CD4-positive, alpha-beta T cell treated with Interleukin-17A for 1 hour (primary cell): ENCODE measurements around the gene TBC1D8.

Experiments used
- DNase-seq: peaks from one replicate; pipeline ENCODE4 v3.0.0-alpha.2; 2020

Gene TBC1D8

DNA sequence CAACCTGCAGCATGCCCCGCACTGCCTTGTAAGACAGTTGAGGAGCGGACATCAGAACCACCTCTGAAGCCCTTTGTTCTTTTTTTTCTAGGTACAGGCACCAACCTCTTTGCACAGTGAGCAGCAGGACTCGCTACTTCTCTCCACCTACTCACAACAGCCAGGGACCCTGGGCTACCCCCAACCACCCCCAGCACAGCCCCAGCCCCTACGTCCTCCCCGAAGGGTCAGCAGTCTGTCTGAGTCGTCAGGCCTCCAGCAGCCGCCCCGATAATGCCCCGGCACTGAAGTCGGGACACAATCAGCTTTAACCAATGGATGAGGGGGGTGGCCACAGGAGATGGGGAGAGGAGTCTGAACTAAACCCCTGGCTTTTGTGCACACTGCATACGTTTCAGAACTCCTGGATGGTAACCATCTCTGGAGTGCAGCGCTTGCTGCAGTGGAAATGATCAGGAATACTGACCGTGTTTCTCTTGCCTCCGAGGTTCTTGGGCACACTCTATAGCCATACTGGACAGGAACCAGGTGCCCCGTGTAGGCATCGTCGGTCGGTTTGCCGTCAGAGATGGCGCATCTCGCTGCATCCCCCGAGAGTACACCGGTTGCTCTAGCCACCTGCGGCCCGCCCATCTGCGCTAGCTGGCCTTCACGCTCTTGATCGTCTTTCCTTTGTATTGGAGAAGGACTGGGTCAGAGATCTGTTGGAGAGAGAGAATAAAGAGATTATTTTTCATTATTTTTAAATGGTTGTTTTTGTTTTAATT, 155.7 kb downstream of the TBC1D8 start:
- DNase-seq, result no peak

DNA sequence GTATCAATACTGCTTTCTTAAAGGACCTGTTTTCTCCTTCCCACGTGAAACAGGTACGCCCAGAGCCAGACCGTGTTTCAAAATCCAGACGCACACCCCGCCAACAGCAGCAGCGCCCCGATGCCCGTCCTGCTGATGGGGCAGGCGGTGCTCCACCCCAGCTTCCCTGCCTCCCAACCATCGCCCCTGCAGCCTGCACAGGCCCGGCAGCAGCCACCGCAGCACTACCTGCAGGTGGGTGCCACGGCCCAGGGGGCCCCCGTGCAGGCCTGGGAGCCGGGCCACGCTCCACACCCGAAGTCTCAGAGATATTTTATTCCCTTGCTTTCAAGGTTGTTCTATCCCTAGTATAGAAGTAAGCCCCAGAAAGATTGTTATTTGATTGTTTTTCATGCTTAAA, 157.9 kb downstream of the TBC1D8 start:
- DNase-seq, result no peak

DNA sequence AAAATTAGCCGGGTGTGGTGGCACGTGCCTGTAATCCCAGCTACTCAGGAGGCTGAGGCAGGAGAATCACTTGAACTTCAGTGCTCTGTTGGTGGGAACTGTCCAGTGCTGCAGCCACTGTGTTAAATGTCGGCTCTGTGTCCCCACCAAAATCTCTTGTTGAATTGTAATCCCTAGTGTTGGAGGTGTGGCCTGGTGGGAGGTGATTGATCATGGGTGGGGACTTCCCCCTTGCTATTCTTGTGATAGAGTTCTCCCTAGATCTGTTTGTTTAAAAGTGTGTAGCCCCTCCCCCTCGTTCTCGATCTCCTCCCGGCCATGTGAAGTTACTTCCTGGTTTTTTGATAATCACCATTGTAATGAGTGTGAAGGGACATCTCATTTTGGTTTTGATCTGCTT, 158.9 kb downstream of the TBC1D8 start:
- no peak for DNase-seq

DNA sequence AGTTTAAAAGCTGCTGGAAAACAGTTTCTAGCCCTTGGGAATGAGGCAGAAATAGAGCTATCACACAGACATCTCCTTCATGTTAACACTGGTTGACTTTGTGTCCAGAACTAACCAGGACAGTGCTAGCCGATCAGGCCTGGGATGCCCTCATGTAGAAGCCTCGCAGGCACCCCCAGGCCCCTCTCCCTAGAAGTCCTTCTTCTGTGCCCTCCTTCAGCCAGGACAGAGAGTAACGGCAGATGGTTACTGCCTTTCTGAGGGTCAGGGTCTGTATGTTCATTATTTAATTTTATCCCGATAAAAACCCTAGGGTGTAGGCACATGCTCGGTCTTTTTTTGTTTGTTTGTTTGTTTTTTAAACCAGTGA, 159.8 kb downstream of the TBC1D8 start:
- DNase-seq, result no peak

DNA sequence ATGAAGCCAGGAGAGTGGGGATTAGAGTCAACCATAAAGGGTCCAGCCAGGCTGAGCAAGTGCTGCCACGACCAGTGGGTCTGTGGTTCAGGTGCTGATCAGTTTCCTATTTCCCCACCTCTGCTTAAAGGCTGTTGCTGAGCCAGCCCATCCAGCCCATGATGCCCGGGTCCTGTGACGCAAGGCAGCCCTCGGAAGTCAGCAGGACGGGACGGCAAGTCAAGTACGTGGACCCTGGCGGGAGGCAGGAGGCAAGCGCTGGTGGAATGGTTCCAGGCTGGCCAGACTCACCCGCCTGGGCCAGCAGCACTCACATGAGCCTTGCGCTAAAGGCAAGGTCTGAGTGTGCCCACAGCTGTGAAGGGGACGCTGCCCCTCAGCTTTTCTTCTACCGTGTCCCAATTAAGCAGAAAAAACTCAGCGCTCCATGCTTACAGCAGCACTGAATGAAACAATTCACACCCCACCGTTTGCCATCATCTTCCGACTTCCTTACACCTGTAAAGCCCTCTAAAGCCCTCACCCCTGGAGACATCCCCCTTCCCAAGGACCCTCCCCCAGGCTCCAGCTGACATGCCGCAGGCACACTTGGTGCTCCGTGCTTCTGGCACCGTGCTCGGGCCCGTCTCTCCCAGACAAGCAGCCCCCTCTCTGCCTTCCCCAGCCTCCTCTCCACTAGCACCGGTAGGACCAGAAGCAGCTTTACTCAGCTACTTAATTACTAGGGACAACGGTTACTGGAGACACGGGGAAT, 160.4 kb downstream of the TBC1D8 start:
- DNase-seq, result no peak

DNA sequence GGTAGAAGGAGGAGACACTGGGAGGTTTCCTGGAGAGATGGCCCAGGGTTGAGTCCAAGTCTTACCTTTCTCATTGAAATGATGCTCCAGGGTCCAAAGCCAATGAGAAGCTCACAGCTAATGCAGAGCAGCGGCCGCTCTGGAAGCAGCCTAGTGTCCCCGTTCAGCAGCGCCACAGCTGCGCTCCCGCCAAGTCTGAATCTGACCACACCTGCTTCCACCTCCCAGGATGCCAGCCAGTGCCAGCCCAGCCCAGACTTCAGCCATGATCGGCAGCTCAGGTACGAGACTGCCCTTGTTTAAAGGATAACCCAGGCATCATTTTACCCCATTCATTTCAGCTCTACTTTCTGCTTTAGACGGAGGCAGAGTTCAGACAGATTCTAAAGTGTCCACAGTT, 161.0 kb downstream of the TBC1D8 start:
- no peak for DNase-seq

DNA sequence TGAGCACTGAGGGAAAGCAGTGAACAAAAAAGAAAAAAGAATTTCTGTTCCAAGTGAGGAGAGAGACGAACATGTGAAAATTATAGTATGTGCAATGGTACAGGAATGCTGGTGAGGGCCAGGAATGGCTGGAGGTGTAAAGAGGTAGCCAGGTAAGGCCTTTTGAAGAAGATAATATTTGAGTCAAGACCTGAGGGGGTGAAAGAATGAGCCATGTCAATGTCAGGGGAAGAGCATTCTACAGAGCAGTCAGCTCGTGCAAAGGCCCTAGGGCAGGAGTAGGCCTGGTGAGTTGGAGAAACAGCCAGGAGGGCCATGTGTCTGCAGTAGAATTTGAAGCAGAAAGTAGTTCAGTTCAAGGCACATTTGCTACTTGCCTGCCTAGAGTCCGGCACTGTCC, 161.5 kb downstream of the TBC1D8 start:
- no peak for DNase-seq

DNA sequence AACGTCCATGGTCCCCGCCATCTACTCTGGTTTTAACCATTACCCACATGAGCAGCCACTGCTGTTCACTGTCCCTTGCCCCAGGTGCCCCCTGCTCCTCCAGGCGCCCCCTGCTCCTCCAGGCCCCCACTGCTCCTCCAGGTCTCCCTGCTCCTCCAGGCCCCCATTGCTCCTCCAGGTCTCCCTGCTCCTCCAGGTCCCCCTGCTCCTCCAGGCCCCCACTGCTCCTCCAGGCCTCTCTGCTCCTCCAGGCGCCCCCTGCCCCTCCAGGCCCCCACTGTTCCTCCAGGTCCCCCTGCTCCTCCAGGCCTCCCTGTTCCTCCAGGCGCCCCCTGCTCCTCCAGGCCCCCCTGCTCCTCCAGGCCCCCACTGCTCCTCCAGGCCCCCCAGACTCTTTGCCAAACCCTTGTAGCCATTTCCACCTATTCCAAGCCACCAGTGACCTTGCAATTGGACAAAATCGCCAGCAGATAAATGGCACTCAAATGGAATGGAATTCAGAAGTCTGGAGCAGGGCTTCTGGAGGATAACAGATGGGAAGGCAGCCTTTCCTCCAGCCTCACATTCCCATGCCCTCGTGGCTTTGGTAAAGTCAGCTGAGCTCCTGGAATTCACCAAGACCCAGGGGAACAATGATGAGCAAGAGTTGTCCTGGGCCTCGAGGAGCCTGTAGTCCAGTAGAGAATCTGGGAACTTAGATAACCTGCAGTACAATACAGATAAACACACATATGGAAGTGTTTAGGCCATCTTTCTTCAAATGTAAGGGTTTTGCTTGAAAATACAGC, 162.4 kb downstream of the TBC1D8 start:
- DNase-seq, result no peak

DNA sequence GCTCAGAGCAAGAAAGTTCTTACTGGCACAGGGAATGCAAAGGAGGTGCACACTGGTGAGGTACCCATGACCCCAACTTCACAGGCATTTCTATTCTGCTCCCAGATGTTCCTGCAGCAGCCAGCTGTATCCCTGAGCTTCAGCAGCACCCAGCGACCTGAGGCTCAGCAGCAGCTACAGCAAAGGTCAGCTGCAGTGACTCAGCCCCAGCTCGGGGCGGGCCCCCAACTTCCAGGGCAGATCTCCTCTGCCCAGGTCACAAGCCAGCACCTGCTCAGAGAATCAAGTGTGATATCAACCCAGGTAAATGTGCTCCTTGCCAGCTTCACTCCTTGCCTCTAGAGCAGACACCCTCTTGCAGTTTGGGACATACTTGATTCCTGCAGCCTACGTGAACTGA, 163.2 kb downstream of the TBC1D8 start:
- no peak for DNase-seq

DNA sequence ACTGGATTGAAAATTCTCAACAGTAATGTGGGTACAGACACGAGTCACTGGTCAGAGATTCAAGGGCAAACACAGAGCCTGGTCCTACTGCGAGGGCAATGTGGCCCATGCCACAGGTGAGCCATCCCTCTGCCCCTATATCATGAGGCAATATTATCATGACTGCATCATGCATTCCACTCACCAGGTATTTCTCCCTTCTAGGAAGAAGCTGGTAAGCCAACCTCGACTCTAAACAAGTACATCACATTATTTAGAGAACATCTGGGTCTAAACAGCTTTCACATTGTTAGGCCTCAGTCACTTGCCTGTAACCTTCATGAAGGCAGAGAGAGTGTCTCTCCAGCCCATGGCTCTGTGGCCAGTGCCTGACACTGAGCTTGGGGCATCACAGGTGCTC, 163.6 kb downstream of the TBC1D8 start:
- no peak for DNase-seq

DNA sequence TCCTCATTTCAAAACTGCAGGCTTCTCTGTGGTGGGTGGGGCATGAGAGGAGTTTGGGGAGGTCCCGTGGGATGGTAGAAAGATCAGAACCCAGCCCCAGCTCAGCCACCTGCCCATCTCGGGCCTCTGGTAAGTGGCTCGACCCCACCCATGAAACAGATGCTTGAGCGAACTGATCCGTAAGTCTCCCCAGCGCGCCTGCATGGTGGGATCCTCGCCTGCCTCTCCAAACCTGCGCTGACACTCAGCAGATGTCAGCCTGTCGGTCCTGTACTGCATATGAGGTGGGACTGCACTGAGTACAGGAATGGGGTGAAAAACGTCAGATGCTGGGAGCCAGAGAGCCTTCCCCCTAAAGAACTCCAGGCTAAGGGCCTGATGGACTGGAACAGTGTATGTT, 165.0 kb downstream of the TBC1D8 start:
- no peak for DNase-seq

DNA sequence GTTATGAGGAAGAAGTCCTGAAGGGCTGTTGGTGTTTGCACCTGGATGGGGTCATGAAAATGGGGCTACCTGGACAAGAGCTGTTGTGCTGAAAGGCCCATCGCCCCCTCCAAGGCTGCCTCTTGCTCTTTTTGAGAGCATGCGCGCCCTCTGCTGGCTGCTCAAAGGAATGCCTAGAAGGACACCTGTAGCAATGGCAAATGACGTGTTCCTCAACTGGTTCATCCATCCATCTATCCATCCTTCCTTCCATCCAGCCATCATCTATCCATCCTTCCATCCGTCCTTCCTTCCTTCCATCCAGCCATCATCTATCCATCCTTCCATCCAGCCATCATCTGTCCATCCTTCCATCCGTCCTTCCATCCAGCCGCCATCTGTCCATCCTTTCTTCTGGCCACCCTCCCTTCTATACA, 166.3 kb downstream of the TBC1D8 start:
- DNase-seq, result peak; percentile 77

DNA sequence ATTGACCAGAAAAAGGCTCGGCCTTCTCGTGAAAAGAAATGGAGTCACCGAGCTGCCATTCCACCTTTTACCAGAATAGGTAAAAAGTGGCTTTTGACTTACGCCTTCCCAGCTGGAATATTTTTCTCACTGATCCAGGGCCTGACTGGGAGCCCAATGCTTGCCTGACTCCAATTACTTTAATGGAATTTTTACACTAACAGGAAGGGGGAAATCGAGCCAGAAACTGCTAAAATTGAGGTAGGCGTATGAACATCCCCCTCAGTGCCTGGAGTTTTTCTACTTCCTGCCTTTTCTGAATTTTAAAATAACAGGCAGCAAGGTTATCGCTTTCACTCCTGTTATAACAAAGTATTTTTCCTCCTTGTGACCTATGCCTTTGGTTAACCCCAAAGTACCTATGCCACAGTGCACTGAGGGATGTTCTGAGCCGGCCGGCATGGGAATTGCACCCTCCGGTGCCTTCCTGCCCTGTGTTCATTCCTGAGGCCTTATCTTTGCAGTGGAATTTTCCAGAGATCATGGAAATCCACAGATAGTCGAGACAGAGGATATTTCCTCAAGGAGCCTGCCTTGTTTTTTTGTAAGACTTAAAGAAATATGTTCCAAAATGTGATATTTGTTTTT, 167.4 kb downstream of the TBC1D8 start:
- DNase-seq, result no peak

DNA sequence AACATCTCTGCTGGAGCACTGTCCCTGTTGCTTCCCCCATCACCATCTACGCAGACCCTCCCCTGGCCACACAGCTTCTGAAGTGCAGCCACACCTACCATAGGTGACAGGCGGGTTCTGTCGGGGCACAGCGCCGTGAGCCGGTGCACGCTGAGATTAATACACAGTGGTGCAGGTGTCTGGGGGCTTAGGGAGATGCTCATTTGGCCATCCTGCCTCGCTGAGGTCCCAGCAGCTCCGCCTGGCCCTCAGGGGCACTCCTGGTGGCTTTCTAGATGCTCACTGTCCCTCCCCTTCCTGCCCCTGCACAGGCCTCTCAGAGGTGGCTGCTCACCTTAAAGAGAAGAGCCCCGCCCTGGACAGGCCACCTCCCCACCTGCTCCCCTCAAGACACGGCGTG, 168.0 kb downstream of the TBC1D8 start:
- no peak for DNase-seq

DNA sequence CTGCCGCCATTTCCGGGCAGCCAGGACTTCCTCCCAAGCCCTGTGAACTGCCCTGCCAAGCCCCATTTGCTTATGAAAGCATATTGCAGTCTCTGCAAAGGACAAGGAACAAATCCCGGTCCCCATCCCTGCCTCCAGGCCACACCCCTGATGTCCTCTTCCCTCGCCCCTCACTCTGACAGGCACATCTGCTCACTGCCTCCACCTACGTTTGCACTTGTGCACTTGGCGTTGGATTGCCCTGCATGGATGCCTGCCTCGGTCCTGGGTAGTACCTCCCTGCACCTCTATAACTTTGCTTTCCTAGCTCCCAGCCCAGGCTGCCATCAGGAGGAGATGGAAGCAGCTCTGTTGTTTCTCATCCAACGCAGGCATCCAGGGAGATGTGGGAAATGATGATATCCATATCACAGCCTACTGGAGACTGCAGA, 168.7 kb downstream of the TBC1D8 start:
- DNase-seq, result no peak

DNA sequence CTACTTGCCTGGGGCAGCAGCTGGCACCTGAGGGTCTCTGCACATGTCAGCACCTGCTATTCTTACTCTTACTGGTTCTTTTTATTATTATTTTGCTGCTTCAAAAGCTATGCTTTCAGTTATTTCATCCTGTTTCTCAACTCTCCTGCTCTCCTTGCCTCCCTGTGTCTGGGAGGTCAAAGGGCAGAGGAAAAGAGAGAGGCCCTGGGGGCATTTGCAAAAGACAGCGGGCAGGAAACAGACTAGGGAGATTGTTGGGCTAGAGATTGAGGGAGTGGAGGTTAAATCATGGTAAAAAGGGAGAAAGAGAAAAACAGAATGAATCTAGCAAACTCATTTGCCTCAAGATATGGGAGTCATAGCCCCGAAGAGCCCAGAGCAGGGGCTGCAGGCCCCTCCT, 170.2 kb downstream of the TBC1D8 start:
- DNase-seq, result no peak

DNA sequence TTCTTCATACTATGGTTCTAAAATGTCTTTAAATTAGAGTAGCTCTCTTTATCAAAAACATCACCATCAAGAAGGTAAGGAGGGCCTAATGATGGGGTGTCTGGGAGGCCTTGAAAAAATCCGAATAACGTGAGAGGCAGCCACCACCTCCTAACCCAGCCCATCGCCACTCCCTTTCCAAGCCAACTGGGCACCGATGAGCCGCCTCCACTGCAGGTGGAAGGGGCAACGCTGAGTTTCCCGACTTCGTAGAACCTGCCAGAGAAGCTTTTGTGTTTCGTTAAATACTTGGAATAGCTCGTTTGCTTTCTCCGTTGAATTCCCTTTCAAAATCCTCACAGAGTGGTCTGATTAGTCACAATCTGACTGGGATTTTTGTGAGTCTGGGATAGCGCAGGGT, 171.1 kb downstream of the TBC1D8 start:
- DNase-seq, result no peak

DNA sequence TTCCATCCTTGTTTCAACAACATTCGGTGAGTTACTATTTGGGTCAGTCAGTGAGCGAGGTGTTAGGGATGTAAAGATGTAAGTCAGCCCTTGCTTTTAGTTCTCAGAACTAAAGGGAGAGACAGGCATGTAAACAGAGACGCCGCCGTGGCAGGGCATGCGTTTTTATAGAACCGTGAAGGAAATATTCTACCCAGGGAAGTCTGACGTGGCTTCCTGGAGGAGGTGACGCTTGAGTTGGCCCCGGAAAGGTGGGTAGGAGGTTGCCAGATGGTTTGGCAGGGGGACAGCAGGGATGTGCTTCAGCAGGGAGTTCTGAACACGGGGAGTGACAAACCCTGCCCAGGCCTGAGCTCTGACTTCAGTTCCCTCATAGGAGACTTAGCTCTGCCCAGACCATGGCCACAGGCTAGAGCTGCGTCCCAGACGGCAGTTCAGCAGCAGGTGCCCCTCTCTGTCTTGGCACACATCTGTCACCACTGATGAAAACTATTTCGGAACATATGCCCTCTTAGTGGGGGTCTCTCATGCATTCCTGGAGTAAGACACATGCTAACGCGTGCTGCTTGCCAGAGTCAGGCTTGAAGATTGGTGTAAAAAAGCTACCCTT, 172.5 kb downstream of the TBC1D8 start:
- no peak for DNase-seq

DNA sequence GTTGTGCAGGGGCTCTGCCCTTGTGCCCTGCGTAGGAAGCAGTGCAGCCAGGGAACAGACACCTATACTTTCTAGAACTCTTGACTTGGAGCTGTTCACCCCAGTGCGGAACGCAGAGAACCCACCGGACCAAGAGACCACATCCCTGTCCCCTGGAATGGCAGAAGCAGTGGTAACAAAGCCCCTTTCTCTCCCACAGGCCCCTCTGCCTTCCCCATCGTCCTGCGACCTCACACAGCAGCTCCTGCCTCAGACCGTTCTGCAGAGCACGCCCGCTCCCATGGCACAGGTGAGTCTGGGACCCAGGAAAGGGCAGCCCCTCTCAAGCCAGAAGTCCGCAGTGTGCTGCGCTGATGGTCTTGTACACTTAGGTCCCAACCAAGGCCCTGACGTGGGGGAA, 173.7 kb downstream of the TBC1D8 start:
- DNase-seq, result no peak

DNA sequence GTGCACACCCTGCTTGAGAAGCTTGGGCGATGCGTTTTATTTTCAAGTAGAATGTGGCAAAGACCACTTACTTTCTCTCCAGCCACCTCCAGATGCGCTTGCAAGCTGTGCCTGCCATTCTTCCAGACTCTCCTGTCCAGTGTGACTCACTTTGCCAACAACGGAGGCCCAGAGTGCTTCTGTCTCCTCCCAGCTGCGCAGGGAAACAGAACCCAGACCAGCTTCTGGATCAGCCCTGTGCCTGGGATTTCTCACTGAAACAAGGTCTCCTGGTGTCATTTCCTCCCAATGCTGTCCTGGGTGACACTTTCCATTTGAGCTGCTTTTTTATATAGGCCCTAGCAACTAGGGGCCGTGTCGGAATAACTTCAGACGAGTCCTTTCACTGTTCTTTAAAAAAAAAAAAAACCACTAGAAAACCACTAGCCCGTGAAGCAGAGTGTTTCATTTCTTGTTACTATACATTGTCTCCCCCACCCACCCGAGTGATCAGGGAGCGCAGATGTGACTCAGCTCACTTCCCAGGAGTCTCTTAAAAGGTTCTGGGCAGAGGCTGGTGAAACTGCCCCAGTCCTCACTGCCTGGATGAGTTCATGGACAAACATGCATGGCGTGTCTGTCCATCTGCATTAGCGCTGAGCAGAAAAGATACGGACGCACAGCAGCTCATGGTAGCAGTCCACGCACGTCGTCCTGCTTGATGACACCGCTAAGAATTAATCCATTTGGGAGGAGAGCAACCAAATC, 174.4 kb downstream of the TBC1D8 start:
- no peak for DNase-seq

DNA sequence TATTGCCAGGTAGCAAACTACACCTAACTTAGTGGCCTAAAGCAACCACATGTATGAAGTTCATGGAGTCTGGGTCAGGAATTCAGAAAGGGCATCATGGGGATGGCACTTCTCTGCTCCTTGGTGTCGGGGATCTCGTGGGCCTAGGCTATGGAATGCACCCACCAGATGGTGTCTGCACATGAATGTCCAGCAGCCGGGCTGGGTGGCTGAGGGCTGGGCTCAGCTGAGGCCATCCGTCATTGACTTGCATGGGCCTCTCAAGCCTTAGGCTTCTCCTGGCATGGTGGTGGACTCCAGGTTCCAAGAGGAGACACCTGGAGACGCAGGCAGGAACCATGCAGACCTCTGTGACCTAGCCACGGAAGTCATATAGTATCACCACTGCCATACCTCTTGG, 175.1 kb downstream of the TBC1D8 start:
- DNase-seq, result no peak

DNA sequence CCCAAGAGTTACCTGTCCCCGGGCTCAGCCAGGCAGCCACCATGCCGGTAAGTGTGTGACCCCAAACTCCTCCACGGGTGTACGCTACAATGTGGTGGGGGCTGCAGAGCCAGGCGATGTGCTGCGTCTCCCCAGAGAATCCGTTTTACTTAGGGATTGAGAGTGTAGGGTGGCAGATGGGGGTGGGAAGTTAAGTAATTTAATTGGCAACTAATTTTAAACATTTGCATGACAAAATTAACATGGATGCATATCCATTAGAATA, 175.7 kb downstream of the TBC1D8 start:
- no peak for DNase-seq
